GM12878 (cell line): ENCODE data around the gene CDK16. TPM values are rescaled to one million over a fixed set of nuclear protein-coding genes. Genes with fewer than 3 reads are reported as not detected.

Experiments used
- JUNB ChIP-seq: IDR thresholded peaks from 2 replicates; pipeline ENCODE4 v1.6.1; 2016; ENCODE audit warnings: antibody characterized with exemption, mild to moderate bottlenecking
- NBN ChIP-seq: fragments of 450-650 bp; IDR thresholded peaks from 2 replicates; pipeline ENCODE4 v1.6.1; 2016
- NR2C1 ChIP-seq: fragments of 450-650 bp; IDR thresholded peaks from 2 replicates; pipeline ENCODE4 v1.6.1; 2017; ENCODE audit warnings: antibody characterized with exemption, mild to moderate bottlenecking, moderate library complexity
- NRF1 ChIP-seq: conservative IDR thresholded peaks from 2 replicates; pipeline ENCODE4 v1.6.1; 2011; ENCODE audit warnings: mild to moderate bottlenecking, low read depth, low read length, improper control_type of control experiment
- SUPT20H ChIP-seq: IDR thresholded peaks from 2 replicates; pipeline ENCODE4 v1.6.1; 2011; ENCODE audit warnings: low read depth, mild to moderate bottlenecking, low read length, moderate library complexity, borderline replicate concordance; ENCODE audit not compliant: control insufficient read depth
- TCF12 ChIP-seq: IDR thresholded peaks from 2 replicates; pipeline ENCODE4 v1.6.1; 2011; ENCODE audit warnings: low read depth, mild to moderate bottlenecking, low read length
- ZNF207 ChIP-seq: fragments of 450-650 bp; IDR thresholded peaks from 2 replicates; pipeline ENCODE4 v1.6.1; 2014; ENCODE audit warnings: antibody characterized with exemption, mild to moderate bottlenecking, borderline replicate concordance
- polyA plus RNA-seq, 11 experiments: library from polyadenylated mRNA; depleted of rRNA in 4 of 11; unstranded in 6 of 11; stranded (reverse) in 5 of 11; fragments of >200 nt; fragmentation: Nextera tagmentation in 4 of 11; fragmentation: Illumina TruSeq in 1 of 11; extraction: Ambion mirVana in 4 of 11; extraction: Trizol in 1 of 11; gene quantifications; 1 replicate in 1 of 11; 2 replicates in 10 of 11; pipeline versions ENCODE4 v1.2.1 to v1.2.3, GENCODE V29; 2011 to 2016; ENCODE audit warnings: inconsistent platforms in 2 of 11, missing spikeins in 2 of 11, low read depth in 1 of 11
- total RNA-seq, 4 experiments: library from RNA; depleted of rRNA in 3 of 4; stranded (reverse); fragments of >200 nt in 3 of 4; fragmentation: Illumina TruSeq in 1 of 4; extraction: Trizol in 1 of 4; gene quantifications; 2 replicates each; pipeline versions ENCODE4 v1.2.1 to v1.2.3, GENCODE V29; 2013 to 2021
- TF ChIP-seq, protein P1 (sequence below): fragments of 450-650 bp; IDR thresholded peaks from 2 replicates; pipeline ENCODE4 v1.6.1; 2018; ENCODE audit warnings: mild to moderate bottlenecking, low read depth, moderate library complexity; ENCODE audit not compliant: partially characterized antibody
- TF ChIP-seq, protein P2 (sequence below), 3 experiments: IDR thresholded peaks in 2 of 3; conservative IDR thresholded peaks in 1 of 3; 2 replicates each; pipeline ENCODE4 v1.5.1; 2011; ENCODE audit warnings: low read depth in 3 of 3, low read length in 3 of 3, mild to moderate bottlenecking in 3 of 3, control low read depth in 2 of 3, moderate library complexity in 2 of 3, inconsistent platforms in 1 of 3, mixed read lengths in 1 of 3; ENCODE audit not compliant: control insufficient read depth in 2 of 3, insufficient read depth in 1 of 3; ENCODE audit errors: extremely low read depth in 1 of 3

CDK16 gene
- total and polyA plus RNA-seq, 10 of the 15 experiments (the other 5 are each of a cell fraction or from before 2014, with no cell fraction given): 2.4 to 75.1 (median 48.2) TPM

DNA sequence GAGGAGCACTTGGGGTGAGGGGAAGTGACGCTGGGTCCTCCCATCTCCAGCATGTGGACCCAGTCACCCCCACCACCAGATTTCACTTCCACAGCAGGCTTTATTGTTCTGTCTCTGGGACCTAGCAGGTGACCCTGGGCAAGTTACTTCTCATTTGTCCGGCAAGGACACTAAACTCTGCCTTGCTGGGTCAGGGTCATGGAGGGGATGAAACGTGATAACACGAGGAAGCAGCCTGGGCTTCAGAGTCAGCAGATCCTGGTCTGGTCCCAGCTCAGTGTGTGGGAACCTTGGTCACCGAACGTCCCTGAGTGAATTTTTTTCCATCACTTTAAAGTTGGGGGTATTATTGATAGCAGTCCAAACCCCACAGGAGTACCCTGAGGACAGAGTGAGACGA is 21.0 kb upstream of the CDK16 start (continued):
- TF ChIP-seq, protein P1, sequence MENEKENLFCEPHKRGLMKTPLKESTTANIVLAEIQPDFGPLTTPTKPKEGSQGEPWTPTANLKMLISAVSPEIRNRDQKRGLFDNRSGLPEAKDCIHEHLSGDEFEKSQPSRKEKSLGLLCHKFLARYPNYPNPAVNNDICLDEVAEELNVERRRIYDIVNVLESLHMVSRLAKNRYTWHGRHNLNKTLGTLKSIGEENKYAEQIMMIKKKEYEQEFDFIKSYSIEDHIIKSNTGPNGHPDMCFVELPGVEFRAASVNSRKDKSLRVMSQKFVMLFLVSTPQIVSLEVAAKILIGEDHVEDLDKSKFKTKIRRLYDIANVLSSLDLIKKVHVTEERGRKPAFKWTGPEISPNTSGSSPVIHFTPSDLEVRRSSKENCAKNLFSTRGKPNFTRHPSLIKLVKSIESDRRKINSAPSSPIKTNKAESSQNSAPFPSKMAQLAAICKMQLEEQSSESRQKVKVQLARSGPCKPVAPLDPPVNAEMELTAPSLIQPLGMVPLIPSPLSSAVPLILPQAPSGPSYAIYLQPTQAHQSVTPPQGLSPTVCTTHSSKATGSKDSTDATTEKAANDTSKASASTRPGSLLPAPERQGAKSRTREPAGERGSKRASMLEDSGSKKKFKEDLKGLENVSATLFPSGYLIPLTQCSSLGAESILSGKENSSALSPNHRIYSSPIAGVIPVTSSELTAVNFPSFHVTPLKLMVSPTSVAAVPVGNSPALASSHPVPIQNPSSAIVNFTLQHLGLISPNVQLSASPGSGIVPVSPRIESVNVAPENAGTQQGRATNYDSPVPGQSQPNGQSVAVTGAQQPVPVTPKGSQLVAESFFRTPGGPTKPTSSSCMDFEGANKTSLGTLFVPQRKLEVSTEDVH: no peak
- TF ChIP-seq TCF12 (no peak), NR2C1 (no peak), NRF1 (no peak), ZNF207 (no peak), SUPT20H (no peak), NBN (no peak), JUNB (no peak)
- TF ChIP-seq, protein P2, sequence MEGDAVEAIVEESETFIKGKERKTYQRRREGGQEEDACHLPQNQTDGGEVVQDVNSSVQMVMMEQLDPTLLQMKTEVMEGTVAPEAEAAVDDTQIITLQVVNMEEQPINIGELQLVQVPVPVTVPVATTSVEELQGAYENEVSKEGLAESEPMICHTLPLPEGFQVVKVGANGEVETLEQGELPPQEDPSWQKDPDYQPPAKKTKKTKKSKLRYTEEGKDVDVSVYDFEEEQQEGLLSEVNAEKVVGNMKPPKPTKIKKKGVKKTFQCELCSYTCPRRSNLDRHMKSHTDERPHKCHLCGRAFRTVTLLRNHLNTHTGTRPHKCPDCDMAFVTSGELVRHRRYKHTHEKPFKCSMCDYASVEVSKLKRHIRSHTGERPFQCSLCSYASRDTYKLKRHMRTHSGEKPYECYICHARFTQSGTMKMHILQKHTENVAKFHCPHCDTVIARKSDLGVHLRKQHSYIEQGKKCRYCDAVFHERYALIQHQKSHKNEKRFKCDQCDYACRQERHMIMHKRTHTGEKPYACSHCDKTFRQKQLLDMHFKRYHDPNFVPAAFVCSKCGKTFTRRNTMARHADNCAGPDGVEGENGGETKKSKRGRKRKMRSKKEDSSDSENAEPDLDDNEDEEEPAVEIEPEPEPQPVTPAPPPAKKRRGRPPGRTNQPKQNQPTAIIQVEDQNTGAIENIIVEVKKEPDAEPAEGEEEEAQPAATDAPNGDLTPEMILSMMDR (IDR thresholded peaks at IDR 0.05 in 2 of 3, conservative IDR thresholded peaks at IDR 0.05 in 1 of 3; ENCODE audit: control insufficient read depth in 2 of 3, extremely low read depth in 1 of 3, insufficient read depth in 1 of 3, low read depth in 3 of 3, low read length in 3 of 3): no peak
